Activated CD4-positive, alpha-beta T cell treated with anti-CD3 and anti-CD28 coated beads, Interleukin-2, amount 50 U/mL, for 4 hours (primary cell): Measurements from ENCODE around the gene ADH7.
"Not testable (repeated sequence)": the region's sequence is repeated elsewhere in the genome, so short reads cannot be mapped to it uniquely, and the experiment has no call there.

Source experiments
- DNase-seq, 2 experiments: peaks; one replicate each; pipeline ENCODE4 v3.0.0-alpha.2; 2020

The ADH7 gene

DNA sequence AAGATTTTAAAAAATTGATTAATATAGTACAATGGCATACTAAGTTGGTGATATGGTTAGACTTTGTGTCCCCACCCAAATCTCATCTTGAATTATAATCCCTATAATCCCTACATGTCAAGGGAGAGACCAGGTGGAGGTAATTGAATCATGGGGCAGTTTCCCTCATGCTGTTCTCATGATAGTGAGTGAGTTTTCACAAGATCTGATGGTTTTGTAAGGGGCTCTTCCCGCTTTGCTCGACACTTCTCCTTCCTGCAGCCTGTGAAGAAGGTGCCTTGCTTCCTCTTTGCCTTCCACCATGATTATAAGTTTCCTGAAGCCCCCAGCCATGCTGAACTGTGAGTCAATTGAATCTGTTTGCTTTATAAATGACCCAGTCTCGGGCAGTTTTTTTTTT, 20.2 kb downstream of the ADH7 start:
- not testable (repeated sequence) for DNase-seq

DNA sequence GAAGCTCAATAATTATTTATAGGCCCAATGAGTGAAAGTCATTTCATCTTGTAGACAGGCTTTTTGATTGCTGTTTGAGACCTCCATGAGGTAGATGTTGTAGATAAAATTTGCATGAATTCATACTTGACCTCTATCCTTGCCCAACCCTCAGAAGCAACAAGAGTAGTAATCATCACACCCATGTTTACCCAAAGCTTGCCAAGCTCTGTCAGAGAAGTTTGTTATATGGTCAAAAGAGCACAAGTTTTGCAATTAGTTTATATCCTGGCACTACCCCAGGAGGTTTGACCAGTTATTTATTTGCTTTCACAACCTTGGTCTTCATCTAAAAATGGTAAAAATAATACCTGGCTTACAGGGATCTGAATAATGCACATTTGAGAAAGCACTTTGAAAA, 20.7 kb downstream of the ADH7 start:
- no peak for DNase-seq

DNA sequence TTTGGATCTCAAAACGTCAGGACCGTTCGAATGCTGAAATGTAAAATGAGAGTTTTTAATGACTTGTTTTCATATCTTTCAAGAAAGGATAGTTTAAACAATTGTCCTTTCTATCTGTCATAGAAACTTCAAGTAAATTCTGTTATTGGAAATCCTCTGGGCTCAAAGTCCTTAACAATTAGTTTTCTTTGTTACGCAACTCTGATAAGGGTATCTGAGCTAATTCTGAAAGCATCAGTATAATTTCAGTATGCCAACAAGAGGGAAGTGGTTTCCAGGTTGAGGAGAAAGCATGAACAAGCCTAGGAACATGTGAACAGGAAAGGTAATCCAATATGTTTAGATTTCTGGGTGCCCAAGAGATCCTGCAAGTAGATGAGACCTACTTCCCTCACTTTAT, 22.0 kb downstream of the ADH7 start:
- DNase-seq: no peak

DNA sequence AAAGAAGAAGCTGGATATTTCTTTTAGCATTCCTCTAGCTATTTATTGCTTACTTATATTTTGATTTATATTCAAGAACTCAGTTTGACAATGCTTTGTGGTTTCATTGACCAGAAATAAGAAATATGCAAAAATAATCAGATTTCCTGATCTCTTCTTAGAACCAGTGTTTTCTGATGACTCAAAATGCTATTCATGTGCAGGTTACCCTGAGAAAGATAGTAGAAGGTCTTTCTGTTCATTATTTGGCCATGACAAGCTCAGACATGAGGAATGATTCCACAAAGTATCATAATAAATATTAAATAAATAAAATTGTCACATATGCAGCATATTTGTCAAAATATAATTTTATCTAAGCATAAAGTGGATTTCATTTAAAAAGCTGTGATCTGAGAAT, 24.1 kb downstream of the ADH7 start:
- no peak for DNase-seq

DNA sequence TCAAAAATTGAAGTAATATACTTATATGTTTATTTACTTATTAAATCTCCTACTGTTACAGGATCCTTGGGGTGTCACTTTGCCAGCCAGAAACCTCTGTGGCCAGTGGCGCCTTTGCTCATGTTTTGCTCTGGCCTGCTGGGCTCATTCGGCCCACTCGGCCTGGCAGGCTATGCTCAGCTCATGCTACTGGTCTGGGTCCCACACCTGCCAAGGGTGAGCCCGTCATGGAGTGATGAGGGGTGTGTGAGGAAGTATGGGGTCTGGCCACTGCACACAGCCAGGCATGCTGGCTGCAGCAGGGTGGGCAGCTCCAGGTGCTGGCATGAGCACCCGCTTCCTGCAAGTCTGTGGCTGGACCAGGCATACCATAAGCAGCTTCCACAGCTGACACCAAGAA, 25.1 kb downstream of the ADH7 start:
- no peak for DNase-seq

DNA sequence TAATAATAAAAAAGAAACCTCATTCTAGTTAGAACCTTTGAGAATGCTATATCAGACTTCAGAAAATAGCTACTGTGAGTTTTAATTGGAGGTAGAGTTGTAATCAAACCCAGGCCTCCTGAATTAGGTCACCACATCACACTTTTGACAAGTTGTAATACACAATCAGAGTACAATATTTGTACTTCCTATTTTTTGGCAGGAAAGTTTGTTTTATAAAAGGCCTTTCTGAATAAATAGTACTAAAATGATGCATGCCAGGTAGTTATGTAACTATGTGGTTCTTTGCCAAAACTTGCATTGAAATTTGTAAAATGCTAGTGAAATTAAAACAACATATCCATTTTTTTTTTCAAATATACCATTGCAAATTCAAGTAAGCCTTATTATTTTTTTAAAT, 26.8 kb downstream of the ADH7 start:
- no peak for DNase-seq

DNA sequence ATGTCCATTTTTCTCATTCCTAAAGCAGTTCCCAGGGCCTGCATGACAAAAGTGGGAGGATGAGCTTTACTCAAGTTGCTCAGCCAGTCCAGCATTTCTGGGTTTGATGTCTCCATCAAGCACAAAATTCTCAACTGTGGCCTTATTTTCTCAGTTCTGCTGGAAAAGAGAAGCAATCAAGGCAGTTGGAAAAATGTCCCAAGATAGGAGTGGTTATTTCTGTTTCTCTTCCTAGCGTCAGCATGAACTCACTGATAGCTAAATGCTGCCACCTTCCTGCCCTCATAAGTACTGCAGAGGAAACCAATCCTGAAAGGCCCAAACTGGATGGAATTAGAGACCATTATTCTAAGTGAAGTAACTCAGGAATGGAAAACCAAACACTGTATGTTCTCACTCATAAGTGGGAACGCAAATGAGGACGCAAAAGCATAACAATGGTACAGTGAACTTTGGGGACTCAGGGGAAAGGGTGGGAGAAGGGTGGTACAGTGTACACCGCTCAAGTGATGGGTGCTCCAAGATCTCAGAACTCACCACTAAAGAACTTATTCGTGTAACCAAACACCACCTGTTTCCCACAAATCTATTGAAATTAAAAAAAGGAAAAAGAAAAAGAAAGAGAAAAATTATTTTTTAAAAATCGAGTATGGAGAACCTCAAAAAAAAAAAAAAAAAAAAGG, 29.6 kb downstream of the ADH7 start:
- peak; percentile 49 to 56 for DNase-seq

DNA sequence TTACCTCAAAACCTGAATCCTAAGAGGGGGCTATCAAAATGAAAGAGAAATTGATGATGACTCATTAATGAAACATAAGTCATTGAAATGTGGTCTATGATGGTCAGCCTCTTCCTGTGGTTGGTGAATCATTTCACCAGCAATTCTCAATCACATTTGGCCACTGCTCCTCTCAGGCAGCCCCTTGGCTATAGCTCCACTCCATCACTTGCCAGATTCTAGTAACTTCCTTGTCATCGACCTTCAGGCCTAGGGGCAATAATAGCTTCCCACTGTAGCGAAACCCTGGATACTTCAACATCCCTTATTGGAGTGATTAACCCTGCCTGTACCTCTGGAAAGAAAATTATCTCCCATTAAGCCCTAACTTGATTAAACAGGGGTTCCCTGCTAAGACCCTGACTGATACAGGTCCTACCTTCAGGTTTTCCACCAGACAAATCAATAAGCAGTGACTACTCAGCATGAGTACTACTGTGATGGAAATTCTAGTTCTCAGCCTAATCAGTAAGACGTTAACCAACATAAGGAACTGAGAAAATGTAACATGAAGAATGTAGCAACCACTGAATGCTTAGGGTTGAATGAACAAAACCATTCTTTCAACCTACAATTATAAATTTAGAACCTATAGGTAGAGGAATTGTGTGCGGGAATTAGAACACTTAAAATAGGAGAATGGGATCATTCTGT, 30.4 kb downstream of the ADH7 start:
- DNase-seq: no peak

DNA sequence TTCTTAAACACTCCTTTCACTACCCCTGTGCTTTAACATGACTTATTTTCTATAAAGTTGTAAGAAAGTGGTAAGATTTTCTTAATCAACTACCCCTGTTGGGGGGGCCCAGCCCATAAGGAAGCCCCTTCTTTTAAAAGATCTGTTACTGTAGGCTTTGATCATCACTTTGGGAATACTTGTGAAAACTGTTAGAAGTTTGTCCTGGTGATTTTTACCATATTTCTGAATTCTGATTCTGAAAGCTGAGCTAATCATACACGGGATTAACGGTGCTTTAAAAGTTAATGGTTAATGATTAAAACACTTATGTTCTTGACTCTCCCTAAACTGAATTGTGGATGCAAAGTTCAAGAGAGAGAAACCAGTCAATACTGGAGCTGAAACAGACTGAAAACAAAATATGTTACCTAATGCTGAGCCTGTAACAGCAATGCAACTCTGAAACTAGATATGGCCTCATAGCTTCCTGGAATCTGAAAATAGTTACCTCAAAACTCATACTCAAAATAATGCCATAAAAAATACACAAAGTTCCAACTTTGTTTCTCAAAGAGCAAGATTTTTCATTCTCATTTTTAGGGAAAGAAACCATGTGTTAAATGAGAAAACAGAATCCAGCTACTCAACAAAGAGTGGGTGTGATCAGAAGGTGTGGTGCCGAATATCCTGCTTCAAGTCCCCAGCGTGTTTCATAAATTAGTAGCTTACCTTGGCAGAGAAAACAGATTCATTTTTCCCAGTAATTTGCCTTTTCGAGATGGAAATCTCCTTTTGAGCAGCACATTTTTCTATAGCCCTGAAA, 31.6 kb downstream of the ADH7 start:
- DNase-seq: no peak

DNA sequence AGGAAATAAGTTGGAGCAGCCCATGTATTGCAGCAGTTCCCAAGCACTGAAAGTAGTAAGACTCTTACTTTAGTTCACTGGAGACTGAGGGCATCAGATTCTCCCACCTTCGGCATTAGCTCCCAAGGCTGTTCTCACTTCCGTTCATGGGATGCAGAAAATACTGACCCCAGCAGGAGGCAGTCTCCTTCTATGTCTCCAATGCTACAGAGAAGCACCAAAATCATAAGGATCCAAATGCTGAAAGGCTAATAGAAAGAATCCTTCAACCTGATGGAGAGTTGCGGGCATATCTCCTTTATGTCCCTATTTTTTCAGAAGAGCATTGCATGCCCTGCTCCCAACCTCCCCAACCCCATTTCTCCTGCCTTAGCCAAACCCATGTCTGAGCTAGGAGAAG, 32.4 kb downstream of the ADH7 start:
- no peak for DNase-seq

DNA sequence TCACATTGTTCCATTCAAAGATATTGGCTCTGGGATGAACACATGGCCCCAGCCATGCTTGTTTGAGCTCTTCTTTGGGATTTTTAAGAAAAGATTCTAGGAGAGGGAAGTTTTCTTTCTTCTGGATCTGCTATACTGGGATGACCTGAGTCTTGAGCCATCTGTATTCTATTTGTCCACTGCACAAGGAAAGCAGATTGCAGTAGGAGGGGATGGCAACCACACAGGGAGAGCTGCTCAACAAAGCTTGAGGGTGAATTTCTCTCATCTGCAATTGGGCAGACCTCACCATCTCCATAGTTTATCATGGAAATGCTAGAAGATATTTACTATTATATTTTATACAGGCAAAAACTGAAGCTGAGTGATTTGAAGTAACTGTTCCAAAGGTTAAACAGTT, 34.3 kb downstream of the ADH7 start:
- DNase-seq: no peak

DNA sequence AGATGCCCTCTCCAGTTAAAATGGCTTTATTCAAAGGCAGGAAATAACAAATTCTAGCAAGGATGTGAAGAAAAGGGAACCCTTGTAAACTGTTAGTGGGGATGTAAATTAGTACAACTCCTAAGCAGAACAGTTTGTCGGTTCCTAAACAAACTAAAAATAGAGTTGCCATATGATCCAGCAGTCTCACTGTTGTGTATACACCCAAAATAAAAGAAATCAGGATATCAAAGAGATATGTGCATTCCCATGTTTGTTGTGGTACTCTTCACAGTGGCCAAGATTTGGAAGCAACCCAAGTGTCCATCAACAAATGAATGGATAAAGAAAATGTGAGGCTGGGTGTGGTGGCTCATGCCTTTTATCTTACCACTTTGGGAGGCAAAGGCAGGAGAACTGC, 36.1 kb downstream of the ADH7 start:
- no peak for DNase-seq

DNA sequence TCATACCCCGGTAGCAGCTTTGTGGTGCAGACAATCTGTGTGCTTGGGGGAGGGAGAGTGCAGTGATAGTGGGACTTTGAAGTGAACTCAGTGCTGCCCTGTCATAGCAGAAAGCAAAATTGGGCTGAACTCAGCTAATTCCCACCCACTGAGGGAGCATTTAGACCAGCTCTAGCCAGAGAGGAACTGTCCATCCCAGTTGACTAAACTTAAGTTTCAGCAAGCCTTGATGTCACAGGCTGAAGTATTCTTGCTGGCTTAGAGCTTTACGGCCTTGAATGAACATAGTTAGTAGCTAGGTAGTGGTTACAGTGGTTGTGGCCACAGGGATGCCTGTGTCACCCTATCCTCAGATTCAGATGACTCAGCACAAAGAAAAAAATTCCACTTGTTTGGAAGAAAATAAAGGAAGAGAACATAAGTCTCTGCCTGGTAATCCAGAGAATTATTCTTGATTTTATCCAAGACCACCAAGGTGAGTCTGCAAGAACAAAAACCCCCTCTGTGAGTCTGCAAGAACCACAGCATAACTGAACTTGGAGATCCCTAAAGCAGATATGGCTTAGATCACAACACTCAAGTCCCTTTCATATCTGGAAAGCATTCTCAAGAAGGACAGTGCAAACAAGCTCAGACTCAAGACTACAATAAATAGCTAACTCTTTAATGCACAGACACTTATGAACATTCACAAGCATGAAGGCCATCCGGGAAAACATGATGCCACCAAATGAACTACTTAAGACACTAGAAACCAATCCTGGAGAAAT, 39.4 kb downstream of the ADH7 start:
- DNase-seq: no peak

DNA sequence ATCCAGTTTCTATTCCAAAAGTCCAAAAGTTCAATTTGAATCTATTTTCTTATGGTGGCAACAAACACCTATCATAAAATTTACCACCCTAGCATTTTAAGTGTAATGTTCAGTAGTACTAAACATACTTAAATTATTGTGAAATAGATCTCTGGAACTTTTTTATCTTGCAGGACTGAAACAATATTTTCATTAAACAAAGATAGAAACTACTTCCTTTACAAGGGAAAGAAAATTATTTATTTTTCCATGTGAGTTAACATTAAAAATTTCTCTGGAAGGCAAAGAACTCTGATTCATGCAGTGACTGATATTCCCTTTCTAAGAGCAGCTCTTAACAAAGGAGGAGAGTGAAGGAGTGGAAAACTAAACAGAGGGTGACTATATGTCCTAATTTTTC, 40.2 kb downstream of the ADH7 start:
- DNase-seq: no peak

DNA sequence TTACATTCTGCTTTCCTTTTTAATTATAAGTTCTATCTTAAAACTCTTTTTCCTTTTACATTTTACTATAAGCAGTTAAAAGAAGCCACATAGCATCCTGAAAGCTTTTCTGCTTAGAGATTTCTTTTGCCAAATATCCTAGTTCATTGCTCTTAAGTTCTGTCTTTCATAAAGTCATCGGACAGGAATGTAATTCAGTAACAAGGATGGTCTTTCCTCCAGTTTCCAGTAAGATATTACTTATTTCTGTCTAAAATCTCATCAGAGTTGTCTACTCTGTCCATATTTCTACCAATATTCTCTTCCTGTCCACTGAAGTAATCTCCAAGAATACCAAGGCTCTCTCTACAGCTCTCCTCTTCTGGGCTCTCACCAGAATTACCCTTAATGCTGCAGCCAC, 45.1 kb downstream of the ADH7 start:
- DNase-seq: no peak

DNA sequence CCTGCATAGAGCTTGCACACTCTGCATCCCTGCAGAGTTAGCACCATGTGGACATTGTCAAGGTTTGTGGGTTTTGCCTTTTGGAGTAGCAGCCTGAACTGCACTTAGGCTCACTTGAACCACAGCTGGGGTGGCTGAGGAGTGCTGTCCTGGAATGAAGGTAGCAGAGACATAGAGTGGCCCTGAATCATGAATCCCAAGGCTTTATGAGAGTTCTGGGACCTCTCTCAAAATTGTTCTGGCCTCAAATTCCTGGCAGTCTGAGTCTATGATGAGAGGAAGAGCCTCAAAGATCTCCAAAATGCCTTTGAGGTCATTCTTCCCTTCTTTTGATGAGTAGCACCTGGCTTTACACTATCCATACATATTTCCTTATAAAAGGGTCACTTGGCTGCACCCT, 45.5 kb downstream of the ADH7 start:
- DNase-seq: no peak

DNA sequence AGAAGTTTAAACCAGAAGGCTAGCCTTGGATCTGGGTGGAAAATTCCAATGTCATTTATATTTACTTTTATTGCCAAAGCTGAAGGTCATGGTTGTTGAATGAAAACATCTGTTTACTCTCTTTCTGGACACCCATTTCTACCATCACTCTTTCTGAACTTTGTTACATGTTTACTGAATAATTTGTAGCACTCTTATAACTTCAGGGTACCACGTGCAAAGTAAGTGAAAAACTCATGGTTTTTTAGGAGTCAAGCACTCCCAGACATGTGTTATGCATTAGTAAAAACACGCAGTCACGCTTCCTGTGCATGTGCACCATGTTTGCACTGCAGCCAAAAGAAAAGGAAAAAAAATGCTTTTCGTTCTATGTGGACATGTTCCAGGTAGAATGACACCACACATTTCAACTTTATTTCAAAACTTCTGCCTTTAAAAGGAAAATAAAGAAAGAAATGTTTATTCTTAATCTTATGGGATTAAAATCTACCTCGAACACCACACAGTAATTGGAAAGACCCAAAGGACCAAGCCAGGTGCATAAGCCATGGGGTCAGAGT, 51.2 kb downstream of the ADH7 start:
- DNase-seq: no peak

DNA sequence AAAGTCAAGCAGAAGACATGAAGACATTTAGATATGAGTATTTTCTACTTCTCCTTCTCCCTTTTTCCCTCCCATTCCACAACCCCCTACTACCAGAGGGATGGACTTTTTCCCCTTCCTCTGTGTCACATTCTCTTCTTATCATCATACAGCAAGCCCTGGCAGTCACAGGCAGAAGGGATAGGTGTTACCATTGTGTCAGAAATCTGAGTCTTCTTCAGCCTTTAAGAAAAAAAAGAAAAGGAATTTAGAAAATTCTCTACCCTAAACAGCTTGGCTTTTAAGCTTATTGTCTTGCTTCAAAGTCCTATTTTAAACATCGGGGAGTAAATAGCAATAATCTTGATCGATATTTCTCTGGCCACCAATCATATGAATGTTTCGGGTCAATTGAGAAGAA, 51.7 kb downstream of the ADH7 start:
- no peak for DNase-seq

DNA sequence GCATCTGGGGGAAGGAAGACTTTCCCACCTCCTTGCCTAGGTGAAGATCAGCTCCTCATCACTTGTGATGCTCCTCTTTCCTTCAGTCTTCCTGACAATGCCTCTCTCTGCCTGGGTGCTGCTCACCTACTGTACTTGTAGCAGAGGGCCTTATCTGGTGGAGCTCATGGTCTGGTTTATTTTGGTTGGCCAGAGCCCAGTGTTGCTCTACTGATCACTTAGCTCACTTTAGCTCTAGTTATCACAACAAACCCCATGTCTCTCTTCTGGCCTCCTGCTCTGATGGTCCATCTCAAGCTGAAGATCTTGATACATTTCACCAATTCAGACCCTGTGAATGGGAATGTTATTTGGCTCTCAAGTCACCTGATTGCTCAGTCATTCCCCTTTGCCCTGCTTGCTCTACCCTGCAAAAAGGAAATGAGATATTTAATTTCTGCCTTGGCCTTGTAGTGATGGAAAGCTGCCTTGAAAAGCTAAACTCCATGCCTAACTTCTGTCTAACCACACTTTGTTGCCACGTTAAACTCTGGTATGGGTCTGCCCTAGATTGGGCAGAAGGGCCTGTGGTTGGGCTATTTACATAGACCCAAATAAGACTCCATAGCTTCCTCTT, 52.3 kb downstream of the ADH7 start:
- no peak for DNase-seq

DNA sequence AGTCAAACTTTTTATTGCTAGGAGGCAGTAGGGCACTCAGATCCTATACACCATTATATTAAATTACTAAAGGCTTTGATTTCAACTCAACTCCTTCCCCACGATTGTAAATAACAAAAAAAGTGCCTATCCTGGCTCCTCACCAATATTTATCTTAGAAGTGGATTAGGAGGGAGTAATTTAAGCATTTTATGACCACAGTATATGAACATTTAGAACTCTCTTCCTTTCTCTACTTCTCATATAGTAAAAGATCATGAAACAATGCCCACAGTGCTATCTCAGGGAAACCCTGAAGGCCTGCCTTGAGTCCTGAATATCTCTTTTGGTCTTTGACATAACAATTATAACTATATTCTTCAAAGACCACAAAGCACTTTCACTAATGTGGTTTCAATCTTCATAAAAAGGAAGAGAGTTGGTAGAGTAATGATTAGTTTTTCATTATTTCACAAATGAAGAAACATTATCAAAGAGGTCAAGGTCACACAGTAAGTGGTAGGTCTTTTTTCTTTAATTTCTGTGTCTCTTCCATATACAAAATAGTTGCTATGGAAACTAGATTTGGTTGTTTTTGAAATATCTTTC, 53.5 kb downstream of the ADH7 start:
- no peak for DNase-seq

DNA sequence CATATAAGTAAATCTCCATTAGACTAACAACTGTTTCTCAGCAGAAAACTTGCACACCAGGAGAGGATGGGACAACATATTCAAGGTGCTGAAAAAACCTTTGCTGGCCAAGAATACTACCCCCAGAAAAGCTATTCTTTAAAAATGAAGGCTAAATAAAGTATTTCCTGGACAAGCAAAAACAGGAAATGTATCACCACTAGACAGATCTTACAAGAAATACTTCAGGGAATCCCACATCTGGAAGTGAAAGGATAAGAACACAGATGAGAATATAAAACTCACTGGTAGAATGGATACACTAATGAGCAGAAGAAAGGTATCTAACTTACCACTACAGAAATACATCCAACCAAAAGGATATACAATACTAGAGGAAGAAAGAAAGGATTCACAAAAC, 55.6 kb downstream of the ADH7 start:
- no peak for DNase-seq

DNA sequence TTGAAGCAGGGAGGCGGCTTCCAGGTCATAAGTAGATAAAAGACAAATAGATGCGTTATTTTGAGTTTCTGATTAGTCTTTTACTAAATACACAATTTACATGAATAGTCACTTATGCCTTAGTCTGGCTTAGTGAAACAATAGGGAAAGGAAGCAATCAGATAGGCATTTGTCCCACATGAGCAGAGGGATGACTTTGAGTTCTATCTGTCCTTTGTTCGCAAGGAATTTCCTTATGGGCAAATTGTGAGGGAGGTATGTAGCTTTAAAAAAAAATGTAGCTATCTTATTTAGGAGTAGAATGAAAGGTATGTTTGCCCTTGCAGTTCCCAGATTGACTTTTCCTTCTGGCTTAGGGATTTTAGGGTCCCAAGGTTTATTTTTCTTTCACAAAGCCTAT, 56.3 kb downstream of the ADH7 start:
- DNase-seq: no peak
